SK-N-SH (cell line): ENCODE results near the gene POU2AF1. TPM values are rescaled to one million over a fixed set of nuclear protein-coding genes. Genes with fewer than 3 reads are reported as not detected.

Experiments used
- CTCF ChIA-PET: fragments of 300-600, 350-600 bp; formaldehyde crosslinking; extraction: SDS; loops from one replicate; lab custom pipeline; 2021; lab: Yijun Ruan, JAX
- POLR2A ChIA-PET: fragments of 350-600 bp; sonication (Branson Sonifier 250); formaldehyde crosslinking; extraction: SDS; loops from one replicate; lab custom pipeline; 2020; ENCODE audit warnings: antibody characterized with exemption, inconsistent platforms; lab: Yijun Ruan, JAX
- DNase-seq: peaks from one replicate; pipeline ENCODE4 v3.0.0; 2012
- H2AFZ ChIP-seq: fragments of 200-600 bp; sonication (generic); 2 replicates; pipeline ENCODE4 v1.8.1; 2016; ENCODE audit warnings: antibody characterized with exemption, mild to moderate bottlenecking, low read depth
- H3F3A ChIP-seq: fragments of 200-600 bp; sonication (generic); replicated peaks from 2 replicates; pipeline ENCODE3; 2016; ENCODE audit warnings: antibody characterized with exemption, mild to moderate bottlenecking; ENCODE audit not compliant: insufficient read depth
- H3K27ac ChIP-seq, 2 experiments: fragments of 200-500 bp in 1 of 2; fragments of 200-600 bp in 1 of 2; sonication (Bioruptor generic) in 1 of 2; sonication (generic), shearing (Covaris generic) in 1 of 2; 2 replicates each; pipeline versions ENCODE4 v1.5.1 to v1.6.1; 2014 to 2016; ENCODE audit warnings: low read depth in 2 of 2, inconsistent platforms in 1 of 2, low read length in 1 of 2, mild to moderate bottlenecking in 1 of 2, mixed read lengths in 1 of 2
- H3K27me3 ChIP-seq: fragments of 200-600 bp; sonication (generic), shearing (Covaris generic); 2 replicates; pipeline ENCODE4 v1.6.1; 2016; ENCODE audit warnings: mixed run types; ENCODE audit not compliant: insufficient read depth
- H3K36me3 ChIP-seq, 2 experiments: fragments of 200-500 bp in 1 of 2; fragments of 200-600 bp in 1 of 2; sonication (Bioruptor generic) in 1 of 2; sonication (generic) in 1 of 2; replicated peaks in 1 of 2; 2 replicates each; pipeline versions ENCODE3 to v1.5.1; 2014 to 2016; ENCODE audit warnings: low read length in 1 of 2, mild to moderate bottlenecking in 1 of 2; ENCODE audit not compliant: insufficient read depth in 2 of 2, control insufficient read depth in 1 of 2
- H3K4me1 ChIP-seq, 2 experiments: fragments of 200-500 bp in 1 of 2; fragments of 200-600 bp in 1 of 2; sonication (Bioruptor generic) in 1 of 2; sonication (generic), shearing (Covaris generic) in 1 of 2; 2 replicates each; pipeline versions ENCODE4 v1.5.1 to v1.6.1; 2014 to 2016; ENCODE audit warnings: low read depth in 1 of 2, low read length in 1 of 2, mixed run types in 1 of 2; ENCODE audit not compliant: insufficient read depth in 2 of 2, control insufficient read depth in 1 of 2
- H3K4me2 ChIP-seq: fragments of 200-600 bp; sonication (generic), shearing (Covaris generic); 2 replicates; pipeline ENCODE4 v1.6.1; 2017; ENCODE audit warnings: mixed run types
- H3K4me3 ChIP-seq, 2 experiments: fragments of 200-500 bp in 1 of 2; fragments of 200-600 bp in 1 of 2; sonication (Bioruptor generic) in 1 of 2; sonication (generic), shearing (Covaris generic) in 1 of 2; 2 replicates each; pipeline versions ENCODE4 v1.5.1 to v1.8.1; 2014 to 2016; ENCODE audit warnings: low read depth in 2 of 2, inconsistent platforms in 1 of 2, low read length in 1 of 2, mild to moderate bottlenecking in 1 of 2, mixed read lengths in 1 of 2, moderate library complexity in 1 of 2
- H3K79me2 ChIP-seq: fragments of 200-600 bp; sonication (generic); 2 replicates; pipeline ENCODE4 v1.8.1; 2017; ENCODE audit warnings: mild to moderate bottlenecking; ENCODE audit not compliant: insufficient read depth
- H3K9ac ChIP-seq: fragments of 200-600 bp; sonication (generic); 2 replicates; pipeline ENCODE4 v1.6.1; 2017; ENCODE audit warnings: mixed run types
- H3K9me2 ChIP-seq: fragments of 200-600 bp; sonication (generic); 2 replicates; pipeline ENCODE4 v1.6.1; 2017; ENCODE audit warnings: mixed run types
- H3K9me3 ChIP-seq: fragments of 200-600 bp; sonication (generic); 2 replicates; pipeline ENCODE4 v1.6.1; 2017; ENCODE audit warnings: mixed run types, mild to moderate bottlenecking, moderate library complexity
- H4K20me1 ChIP-seq: fragments of 200-600 bp; sonication (generic); 2 replicates; pipeline ENCODE4 v1.6.1; 2017; ENCODE audit warnings: mild to moderate bottlenecking, mixed run types; ENCODE audit not compliant: insufficient read depth
- EP300 ChIP-seq, 2 experiments: IDR thresholded peaks; 2 replicates each; pipeline versions ENCODE4 v1.4.0 to v1.6.1; 2012; ENCODE audit warnings: borderline replicate concordance in 1 of 2, low read depth in 1 of 2, low read length in 1 of 2
- EZH2phosphoT487 ChIP-seq: fragments of 200-600 bp; sonication (generic); IDR thresholded peaks from 2 replicates; pipeline ENCODE4 v1.6.1; 2017; ENCODE audit warnings: low read depth, mixed run types, mild to moderate bottlenecking, antibody characterized with exemption, moderate library complexity, borderline replicate concordance
- FOSL2 ChIP-seq: IDR thresholded peaks from 2 replicates; pipeline ENCODE4 v1.4.0; 2012; ENCODE audit warnings: low read depth, mild to moderate bottlenecking, moderate library complexity, borderline replicate concordance
- FOXJ3 ChIP-seq: sonication (generic); formaldehyde crosslinking; IDR thresholded peaks from 2 replicates; pipeline ENCODE4 v1.5.1; 2020; ENCODE audit warnings: mild to moderate bottlenecking, missing genetic modification reagents
- GATA2 ChIP-seq: sonication (generic); formaldehyde crosslinking; IDR thresholded peaks from 2 replicates; pipeline ENCODE4 v1.5.0; 2020; ENCODE audit warnings: mild to moderate bottlenecking, missing genetic modification reagents
- IRF3 ChIP-seq: fragments of 150-350 bp; IDR thresholded peaks from 2 replicates; pipeline ENCODE4 v1.6.1; 2016; ENCODE audit warnings: mild to moderate bottlenecking, low read depth, low read length
- RAD21 ChIP-seq: IDR thresholded peaks from 2 replicates; pipeline ENCODE4 v1.6.1; 2012; ENCODE audit warnings: mild to moderate bottlenecking, low read length
- REST ChIP-seq: IDR thresholded peaks from 2 replicates; pipeline ENCODE4 v1.6.1; 2012; ENCODE audit warnings: mild to moderate bottlenecking, low read depth, low read length, moderate library complexity
- USF1 ChIP-seq: IDR thresholded peaks from 2 replicates; pipeline ENCODE4 v1.4.0; 2012; ENCODE audit warnings: low read depth, borderline replicate concordance
- WGBS: methylation state at CpG from one replicate; pipeline ENCODE4 v1.1.6; 2017; ENCODE audit warnings: low lambda C conversion rate; 5-methylcytosine and 5-hydroxymethylcytosine counted together
- polyA plus RNA-seq, 3 experiments: library from polyadenylated mRNA; depleted of rRNA; stranded (reverse); fragments of >200 nt; gene quantifications; 2 replicates each; pipeline ENCODE4 v1.2.3, GENCODE V29; 2012

POU2AF1 gene
- polyA plus RNA-seq, 1 of the 3 experiments (the other 2 are of a cell fraction), result 0.07 TPM

GRCh38 chr11:111359223-111360149 is 19.6 kb downstream of the POU2AF1 start:
- no peaks in the 10 kb centered on the region for H3F3A ChIP-seq
- no peak overlapping the region for H3K4me3 ChIP-seq
- H3K79me2 ChIP-seq, result no peaks in the 10 kb centered on the region
- no peak overlapping the region for H2AFZ ChIP-seq
- H3K27me3 ChIP-seq, result no peaks in the 10 kb centered on the region; the same call in 1 of the 2 replicates
- no peaks in the 10 kb centered on the region for H3K36me3 ChIP-seq
- H4K20me1 ChIP-seq, result no peaks in the 10 kb centered on the region
- H3K9me2 ChIP-seq, result no peaks in the 10 kb centered on the region
- POLR2A ChIA-PET, result no interaction called here
- WGBS, result 63% methylated on average over 7 of the region's 7 CpGs
- TF ChIP-seq RAD21 (0 out of 2 replicates have a peak, but pooled peaks have one; percentile 3), IRF3 (no peak)
- H3K9me3 ChIP-seq, result no peaks in the 10 kb centered on the region
- no peak for DNase-seq
- no peak overlapping the region for H3K27ac ChIP-seq
- H3K9ac ChIP-seq, result no peak overlapping the region
- no peaks in the 10 kb centered on the region; a peak in 1 of 4 replicates for H3K4me1 ChIP-seq
- CTCF ChIA-PET, result interaction anchor here (1.7 to 1.9 kb wide), 2 partner anchors 60 to 69 kb away, joined by 5 to 6 read pairs; no protein-coding TSS in a partner anchor
- H3K4me2 ChIP-seq, result no peak overlapping the region

GRCh38 chr11:111358038-111359001 is 20.8 kb downstream of the POU2AF1 start:
- DNase-seq, result no peak
- Histone ChIP-seq H3K27me3 (no peaks in the 10 kb centered on the region; the same call in 1 of the 2 replicates), H3K36me3 (no peaks in the 10 kb centered on the region), H3K4me3 (no peak overlapping the region), H3F3A (no peaks in the 10 kb centered on the region), H3K9me2 (no peaks in the 10 kb centered on the region), H3K27ac (no peak overlapping the region), H4K20me1 (no peaks in the 10 kb centered on the region), H3K9ac (no peak overlapping the region), H3K79me2 (no peaks in the 10 kb centered on the region), H3K4me2 (no peak overlapping the region), H3K4me1 (no peaks in the 10 kb centered on the region; a peak in 1 of 4 replicates), H3K9me3 (no peaks in the 10 kb centered on the region), H2AFZ (no peak overlapping the region)
- CTCF ChIA-PET, result interaction anchor here (1.1 kb wide), 1 partner anchor 69 kb away, joined by 3 read pairs; no protein-coding TSS in a partner anchor
- WGBS, result 66% methylated on average over 19 of the region's 22 CpGs
- no peak for TF ChIP-seq EP300 (IDR thresholded peaks at IDR 0.05; ENCODE audit: borderline replicate concordance in 1 of 2, low read depth in 1 of 2, low read length in 1 of 2)
- no peak for TF ChIP-seq FOXJ3
- no peak for TF ChIP-seq GATA2 (CRISPR knock-in tag)
- no peak for TF ChIP-seq FOSL2
- TF ChIP-seq EZH2phosphoT487, result no peak
- no peak for TF ChIP-seq REST
- no peak for TF ChIP-seq USF1
- POLR2A ChIA-PET, result no interaction called here
